GM21390 (cell line): ENCODE data around the gene PSMC4.
"Not testable (repeated sequence)": the region's sequence is repeated elsewhere in the genome, so short reads cannot be mapped to it uniquely, and the experiment has no call there.

Source experiments
- ATAC-seq: cut with Tn5 transposase; IDR thresholded peaks from one replicate; pipeline ENCODE4 v1.9.1; 2021; ENCODE audit not compliant: unreplicated experiment

The PSMC4 gene

DNA sequence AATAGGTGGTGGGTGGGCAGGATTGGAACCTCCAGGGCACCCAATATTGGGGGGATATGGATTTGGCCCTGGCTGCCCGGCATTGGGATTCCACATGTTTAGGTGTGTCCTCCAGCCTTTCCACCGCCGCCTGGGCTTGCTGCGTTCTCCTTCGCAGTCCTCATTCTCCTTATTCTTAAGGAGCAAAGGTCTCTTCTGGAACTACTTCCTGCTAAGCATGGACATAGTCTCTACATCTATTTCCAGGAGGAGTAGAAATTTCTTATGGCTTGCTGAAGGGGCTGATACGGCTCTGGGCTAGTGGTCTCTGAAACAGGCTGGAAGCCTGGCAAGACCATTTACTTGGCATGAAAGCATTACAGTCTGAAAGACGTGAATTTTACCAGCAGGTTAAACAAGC, 27.4 kb upstream of the PSMC4 start:
- no peak for ATAC-seq

DNA sequence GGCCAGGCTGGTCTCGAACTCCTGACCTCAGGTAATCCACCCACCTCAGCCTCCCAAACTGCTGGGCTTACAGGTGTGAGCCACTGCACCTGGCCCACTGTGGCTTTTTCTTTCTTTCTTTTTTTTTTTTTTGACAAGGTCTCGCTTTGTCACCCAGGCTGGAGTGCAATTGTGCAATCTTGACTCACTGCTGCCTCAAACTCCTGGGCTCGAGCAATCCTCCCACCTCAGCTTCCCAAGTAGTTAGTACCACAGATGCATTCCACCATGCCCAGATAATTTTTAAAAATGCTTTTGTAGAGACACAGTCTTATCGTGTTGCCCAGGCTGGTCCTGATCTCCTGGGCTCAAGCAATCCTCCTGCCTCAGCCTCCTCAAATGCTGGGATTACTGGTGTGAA, 24.4 kb upstream of the PSMC4 start:
- no peak for ATAC-seq

DNA sequence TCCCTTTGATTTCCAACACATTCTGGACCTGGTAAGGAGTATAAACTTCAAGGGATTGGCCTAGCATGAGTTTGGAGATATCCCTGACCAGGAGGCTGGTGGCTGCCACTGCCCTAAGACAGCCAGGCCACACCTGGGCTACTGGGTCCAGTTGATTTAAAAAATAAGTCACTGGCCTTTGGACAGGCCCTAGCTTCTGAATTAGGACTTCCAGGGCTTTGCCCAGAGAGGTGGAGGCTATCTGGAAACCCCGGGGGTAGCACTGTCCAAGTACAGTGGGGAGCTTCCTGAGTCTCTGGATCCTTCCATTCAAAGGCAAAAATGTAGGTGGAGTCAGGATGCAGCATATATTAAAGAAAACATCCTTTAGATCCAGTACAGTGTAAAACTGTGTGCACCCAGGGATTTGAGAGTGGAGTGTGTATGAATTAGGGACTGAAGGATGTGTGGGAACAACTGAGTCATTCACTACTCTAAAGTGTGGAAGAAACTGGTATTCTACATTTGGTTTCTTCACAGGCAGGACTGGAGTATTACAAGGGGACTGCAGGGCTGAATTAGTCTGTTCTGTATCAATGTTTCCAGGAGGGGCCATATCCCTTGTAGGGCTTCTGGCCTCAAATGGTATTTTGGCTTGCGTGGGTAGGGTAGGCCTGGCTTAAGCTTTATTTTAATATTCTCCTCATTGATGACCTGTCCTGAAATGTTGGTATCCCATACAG, 21.8 kb upstream of the PSMC4 start:
- no peak for ATAC-seq

DNA sequence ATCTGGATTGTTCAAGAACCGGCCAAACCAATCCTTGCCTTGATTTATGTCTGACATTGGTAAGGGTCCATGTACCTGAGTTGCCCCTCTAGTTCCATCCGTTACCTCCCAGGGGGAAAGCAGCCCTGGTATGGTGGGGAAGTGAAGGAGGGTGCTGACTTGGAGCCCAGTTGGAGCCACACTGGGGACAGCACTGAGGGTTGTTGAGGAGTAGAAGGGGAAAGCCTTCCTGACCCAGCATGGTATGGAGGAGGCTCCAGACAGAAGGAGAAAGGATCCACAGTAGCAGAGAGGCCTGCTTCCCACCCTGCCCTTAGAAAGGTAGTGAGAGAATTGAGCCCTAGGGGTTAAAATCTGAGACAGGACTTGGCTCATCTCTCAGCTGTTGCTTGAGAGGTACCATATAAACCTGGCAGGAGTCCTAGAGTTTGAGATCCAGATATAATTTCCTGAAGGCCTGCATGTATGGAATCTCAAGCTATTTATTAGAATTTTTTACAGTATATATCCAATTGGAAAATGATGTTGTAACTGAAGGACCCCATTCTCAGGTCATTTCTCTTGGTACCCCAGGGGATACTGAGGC, 19.8 kb upstream of the PSMC4 start:
- no peak for ATAC-seq

DNA sequence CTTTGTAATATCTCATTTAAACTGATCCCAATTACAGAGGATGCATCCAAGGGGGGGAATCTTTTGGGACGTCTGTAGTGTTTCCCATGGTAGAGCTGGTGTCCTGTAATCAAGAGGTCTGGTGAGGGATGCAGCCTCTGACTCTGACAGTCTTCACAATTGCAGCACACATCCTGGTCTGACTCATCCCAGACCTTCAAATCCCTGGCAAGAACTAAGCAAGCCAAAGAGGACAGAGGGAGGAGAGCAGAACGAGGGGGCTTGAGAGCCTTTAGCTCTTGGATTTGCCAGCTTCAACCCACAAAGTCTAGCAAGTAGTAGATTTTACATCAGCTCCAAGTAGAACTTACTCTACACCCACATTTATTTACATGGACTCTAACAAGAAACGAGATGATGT, 19.3 kb upstream of the PSMC4 start:
- ATAC-seq = no peak

DNA sequence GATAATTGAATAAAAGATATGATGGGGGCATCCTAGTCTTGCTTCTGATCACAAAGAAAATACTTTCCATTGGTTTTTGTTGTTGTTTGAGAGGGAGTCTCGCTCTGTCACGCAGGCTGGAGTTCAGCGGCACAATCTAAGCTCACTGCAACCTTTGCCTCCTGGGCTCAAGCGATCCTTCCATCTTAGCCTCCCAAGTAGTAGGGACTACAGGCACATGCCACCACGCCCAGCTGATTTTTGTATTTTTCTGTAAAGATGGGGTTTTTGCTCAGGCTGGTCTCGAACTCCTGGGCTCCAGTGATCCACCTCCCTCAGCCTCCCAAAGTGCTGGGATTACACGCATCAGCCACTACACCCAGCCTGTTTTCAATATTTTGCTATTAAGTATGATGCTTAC, 17.1 kb upstream of the PSMC4 start:
- ATAC-seq = no peak

DNA sequence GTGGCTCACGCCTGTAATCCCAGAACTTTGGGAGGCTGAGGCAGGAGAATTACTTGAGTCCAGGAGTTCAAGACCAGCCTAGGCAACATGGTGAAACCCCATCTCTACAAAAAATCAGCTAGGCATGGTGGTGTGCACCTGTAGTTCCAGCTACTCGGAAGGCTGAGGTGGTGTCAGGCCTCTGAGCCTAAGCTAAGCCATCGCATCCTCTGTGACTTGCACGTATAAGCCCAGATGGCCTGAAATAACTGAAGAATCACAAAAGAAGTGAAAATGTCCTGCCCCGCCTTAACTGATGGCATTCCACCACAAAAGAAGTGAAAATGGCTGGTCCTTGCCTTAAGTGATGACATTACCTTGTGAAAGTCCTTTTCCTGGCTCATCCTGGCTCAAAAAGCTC, 13.1 kb upstream of the PSMC4 start:
- not testable (repeated sequence) for ATAC-seq

DNA sequence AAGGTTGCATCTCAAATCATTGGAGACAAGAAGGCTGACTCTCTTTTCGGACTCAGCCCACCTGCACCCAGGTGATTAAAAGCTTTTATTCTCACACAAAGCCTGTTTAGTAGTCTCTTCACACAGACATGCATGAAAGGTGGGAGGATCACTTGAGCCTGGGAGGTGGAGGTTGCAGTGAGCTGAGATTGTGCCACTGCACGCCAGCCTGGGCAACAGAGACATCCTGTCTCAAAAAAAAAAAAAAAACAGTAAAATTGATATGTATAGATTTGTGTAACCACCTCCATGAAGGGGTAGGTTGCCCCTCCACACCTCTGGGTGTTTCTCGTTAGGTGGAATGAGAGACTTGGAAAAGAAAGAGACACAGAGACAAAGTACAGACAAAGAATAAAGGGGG, 12.0 kb upstream of the PSMC4 start:
- ATAC-seq = not testable (repeated sequence)

DNA sequence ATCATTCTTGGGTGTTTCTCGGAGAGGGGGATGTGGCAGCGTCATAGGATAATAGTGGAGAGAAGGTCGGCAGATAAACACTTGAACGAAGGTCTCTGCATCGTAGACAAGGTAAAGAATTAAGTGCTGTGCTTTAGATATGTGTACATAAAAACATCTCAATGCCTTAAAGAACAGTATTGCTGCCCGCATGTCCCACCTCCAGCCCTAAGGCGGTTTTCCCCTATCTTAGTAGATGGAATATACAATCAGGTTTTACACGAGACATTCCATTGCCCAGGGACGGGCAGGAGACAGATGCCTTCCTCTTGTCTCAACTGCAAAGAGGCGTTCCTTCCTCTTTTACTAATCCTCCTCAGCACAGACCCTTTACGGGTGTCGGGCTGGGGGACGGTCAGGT, 11.6 kb upstream of the PSMC4 start:
- not testable (repeated sequence) for ATAC-seq

DNA sequence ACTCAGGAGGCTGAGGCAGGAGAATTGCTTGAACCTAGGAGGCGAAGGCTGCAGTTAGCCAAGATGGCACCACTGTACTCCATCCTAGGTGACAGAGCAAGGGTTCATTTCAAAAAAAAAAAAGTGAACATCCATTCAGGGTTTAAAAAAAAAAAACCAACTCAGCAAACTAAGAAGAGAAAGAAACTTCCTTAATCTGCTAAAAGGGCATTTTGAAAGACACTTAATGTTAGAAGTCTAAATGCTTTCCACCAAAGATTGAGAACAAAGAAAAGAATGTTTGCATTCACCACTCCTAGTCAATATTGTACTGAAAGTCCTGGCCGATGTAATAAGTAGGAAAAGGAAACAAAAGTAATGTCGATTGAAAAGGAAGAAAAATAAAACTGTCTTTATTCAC, 7.1 kb upstream of the PSMC4 start:
- no peak for ATAC-seq

DNA sequence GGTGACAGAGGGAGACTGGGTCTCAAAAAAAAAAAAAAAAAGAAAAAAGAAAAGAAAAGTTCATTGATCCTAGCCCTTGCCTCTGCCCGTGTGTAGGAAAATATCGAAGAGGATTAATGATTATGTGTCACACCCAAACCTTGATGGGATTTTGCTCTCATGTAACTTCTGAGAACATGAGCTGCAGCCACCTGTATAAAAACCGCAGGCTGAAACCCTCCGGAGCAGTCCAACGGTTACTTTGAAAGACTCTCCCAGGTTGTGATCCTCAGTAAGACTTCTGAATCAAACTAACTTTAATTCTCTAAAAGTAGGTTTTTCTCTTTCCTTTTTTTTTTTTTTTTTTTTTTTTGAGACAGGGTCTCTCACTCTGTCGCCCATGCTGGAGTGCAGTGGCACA, 4.3 kb upstream of the PSMC4 start:
- ATAC-seq = no peak

DNA sequence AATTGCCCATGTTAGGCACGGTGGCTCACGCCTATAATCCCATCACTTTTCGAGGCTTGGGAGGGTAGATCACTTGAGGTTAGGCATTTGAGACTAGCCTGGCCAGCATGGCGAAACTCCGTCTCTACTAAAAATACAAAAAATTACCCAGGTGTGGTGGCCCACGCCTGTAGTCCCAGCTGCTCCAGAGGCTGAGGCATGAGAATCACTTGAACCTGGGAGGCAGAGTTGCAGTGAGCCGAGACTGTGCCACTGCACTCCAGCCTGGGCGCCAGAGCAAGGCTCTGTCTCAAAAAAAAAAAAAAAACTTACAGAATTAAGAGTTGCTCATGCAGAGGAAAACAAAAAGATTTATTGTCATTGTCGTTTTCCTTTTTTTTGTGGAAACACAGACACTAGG, 3.4 kb upstream of the PSMC4 start:
- no peak for ATAC-seq

DNA sequence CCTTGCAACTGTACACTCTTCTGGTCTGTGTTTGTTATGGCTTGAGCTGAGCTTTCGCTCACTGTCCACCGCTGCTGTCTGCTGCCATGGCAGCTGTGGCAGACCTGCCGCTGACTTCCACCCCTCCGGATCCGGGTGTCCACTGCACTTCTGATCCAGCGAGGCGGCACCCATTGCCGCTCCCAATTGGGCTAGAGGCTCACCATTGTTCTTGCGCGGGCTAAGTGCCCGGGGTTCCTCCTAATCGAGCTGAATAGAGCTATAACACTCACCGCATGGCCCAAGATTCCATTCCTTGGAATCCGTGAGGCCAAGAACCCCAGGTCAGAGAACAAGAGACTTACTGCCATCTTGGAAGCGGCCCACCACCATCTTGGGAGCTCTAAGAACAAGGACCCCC, 2.2 kb upstream of the PSMC4 start:
- no peak for ATAC-seq

DNA sequence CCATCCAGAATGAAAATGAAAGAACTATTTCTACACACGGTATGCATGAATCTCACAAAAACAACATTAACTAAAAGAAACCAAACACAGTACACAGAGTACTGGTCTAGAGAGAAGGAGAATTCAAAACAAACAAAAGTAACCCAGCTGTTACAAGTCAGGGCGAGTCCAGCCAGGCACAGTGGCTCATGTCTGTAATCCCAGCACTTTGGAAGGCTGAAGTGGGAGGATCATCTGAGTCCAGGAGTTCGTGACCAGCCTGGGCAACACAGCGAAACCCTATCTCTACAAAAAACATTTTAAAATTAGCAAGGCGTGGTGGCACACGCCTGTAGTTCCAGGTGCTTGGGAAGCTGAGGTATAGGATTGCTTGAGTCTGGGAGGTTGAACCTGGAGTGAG, 1.7 kb upstream of the PSMC4 start:
- no peak for ATAC-seq

DNA sequence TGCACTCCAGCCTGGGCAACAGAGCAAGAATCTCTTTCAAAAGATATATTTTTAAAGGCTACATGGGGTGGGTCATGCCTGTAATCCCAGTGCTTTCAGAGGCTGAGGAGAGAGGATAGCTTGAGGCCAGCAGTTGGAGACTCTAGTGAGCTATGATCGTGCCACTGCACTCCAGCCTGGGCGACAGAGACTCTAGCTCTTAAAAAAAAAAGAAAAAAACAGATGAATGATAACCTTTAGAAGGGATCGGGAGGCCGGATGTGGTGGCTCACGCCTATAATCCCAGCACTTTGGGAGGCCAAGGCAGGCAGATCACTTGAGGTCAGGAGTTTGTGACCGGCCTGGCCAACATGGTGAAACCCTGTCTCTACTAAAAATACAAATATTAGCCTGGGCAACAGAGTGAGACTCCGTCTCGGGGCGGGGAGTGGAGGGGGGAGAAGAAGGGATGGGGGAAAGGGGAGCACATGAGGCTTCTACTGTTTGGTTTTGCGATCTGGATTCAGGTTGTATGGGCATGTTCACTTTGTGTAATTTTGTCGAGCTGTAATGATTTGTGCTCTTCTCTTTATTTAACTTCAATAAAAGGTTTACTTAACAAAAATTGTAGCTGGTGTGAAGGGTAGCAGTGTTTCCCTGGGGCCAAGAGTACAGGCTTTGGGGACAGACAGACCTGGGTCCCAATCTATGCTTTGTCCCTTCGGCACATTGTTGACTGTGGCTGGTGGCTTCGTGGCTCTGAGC, 1.1 kb upstream of the PSMC4 start:
- ATAC-seq = no peak

DNA sequence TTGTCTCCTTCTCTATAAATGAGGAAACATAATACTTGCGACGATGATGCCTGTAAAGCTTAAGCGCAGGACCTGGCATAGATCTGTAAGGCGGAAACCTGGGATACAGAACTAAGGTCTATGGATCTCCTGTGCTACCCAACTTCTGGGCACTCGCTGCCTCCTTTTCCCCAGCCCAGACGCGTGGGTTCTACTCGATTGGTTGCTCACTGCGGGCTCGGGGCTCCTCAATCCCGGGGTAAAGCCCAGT, 615 bp upstream of the PSMC4 start:
- peak; percentile 13 for ATAC-seq

DNA sequence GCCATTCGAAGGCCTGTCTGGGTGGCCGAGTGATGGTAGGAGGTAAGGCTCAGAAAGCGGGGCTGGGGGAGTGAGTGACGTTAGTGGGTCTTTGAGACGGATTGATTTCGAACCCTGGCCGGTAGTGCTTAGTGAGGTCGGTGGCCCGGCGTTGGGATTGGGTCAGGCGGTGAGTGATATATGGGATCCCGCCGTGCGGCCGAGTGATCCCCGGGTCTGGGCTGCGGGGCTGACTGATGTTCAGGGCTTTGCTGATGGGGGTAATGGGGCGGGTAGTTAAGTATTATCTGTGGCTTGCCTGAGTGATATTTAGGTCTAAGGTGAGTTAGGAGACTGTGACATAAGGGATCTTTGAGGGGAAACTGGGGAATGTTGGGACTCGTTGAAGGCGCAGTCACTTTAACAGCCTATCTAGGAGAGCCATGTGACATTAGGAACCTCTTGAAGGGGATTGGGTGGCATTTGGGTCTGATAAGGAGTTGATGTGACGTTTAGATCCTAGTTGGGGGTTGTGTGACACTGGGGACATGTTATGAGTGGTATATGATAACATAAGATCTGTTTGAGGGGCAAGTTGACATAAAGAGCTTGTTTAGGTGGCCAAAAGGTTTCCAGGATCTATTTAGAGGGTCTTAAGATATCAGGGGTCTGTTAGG, 543 bp downstream of the PSMC4 start:
- ATAC-seq = no peak

DNA sequence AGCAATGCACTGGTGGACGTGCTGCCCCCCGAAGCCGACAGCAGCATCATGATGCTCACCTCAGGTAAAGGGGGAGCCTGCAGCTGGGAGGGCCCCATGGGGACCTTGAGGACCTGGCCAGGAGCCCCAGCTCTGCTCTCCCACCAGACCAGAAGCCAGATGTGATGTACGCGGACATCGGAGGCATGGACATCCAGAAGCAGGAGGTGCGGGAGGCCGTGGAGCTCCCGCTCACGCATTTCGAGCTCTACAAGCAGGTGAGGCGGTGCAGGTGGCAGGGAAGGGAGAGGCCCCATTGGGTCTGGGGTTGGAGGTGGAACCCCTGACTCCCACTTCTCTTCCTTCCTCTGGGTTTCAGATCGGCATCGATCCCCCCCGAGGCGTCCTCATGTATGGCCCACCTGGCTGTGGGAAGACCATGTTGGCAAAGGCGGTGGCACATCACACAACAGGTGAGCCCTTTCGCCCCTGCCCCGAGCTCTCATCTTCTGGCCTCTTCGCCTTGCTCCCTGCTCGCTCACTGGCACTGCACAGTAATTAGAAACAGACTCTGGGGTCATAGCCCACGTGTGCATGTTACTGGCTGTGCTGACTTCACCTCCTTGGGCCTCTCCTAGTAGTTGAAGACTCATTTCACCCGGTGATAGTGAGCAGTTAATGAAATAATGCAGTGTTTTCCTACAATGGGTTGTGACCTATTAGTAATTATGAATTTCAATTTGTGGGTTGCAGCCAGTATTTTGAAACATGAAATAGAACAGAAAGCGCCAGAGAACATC, 3.6 kb downstream of the PSMC4 start:
- ATAC-seq = no peak

DNA sequence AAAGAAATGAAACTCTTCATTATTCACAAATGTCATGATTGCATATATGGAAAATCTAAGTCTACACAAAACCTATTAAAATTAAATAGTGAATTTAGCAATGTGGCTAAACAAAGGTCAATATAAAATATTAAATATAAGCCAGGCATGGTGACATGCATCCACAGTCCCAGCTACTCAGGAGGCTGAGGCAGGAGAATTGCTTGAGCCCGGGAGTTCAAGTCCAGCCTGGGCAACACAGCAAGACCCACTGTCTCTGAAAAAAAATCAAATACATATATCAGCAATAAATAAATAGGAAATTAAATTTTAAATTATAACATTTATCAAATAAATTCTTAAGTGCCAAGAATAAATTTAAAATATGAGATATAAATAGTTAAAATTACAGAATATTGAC, 11.9 kb downstream of the PSMC4 start:
- no peak for ATAC-seq

DNA sequence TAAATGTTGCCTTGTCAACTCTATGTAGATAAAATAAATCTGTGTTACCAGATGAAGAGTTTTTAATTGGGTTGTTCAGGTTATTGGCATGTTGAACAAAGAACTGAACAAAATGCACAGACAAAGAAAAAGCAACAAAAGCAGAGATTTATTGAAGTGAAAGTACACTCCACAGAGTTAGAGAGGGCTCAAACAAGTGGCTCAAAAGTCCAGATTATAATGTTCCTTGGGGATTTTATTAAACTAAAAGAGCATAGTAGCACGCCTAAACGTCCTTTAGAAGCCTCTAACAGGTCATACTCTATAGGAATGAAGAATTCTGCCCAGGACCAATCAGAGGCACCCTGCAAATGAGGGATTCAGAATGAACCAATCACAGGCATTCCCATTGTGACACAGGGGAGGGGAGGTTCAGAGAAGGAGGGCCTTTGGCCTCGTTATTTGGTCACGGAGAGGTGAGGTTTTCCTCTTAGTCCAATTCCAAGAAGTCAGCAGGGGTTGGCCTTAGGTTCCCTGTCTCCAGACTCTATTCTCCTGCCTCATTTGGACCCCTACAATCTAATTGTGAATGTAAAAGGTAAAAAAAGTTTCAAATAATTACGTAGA, 12.8 kb downstream of the PSMC4 start:
- ATAC-seq = no peak

DNA sequence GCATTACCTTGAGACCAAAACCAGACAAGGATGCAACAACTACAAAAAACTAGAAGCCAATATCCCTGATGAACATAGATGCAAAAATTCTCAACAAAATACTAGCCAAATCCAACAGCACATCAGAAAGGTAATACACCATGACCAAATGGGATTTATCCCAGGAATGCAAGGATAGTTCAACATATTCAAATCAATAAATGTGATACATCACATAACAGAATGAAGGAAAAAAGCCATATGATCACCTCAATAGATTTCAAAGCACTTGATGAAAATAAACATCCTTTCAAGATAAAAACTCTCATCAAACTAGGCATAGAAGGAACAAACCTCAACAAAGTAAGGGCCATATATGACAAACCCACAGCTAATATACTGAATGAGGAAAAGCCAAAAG, 15.7 kb downstream of the PSMC4 start:
- ATAC-seq = no peak
